Naive B cell (primary cell): ENCODE measurements around the gene RAPH1. TPM values are rescaled to one million over a fixed set of nuclear protein-coding genes. Genes with fewer than 3 reads are reported as not detected.

Source experiments
- ATAC-seq, 2 donors: fragments of 150-1000 bp; cut with Tn5 transposase; 2 replicates each; pipeline ENCODE4 v1.10.0; 2021; ENCODE audit warnings: low read depth in 2 of 2, mild to moderate bottlenecking in 2 of 2, moderate library complexity in 2 of 2
- DNase-seq: peaks from one replicate; pipeline ENCODE4 v3.0.0; 2022
- H3K27ac Mint-ChIP-seq, 6 donors: one replicate each; pipeline ENCODE4 v1.8.0; 2020 to 2022; ENCODE audit warnings: mild to moderate bottlenecking in 6 of 6, mixed read lengths in 6 of 6, moderate library complexity in 5 of 6, inconsistent platforms in 2 of 6
- H3K27me3 Mint-ChIP-seq, 3 donors: one replicate each; pipeline ENCODE4 v1.8.0; 2021 to 2022; ENCODE audit warnings: mixed read lengths in 3 of 3, mild to moderate bottlenecking in 1 of 3
- H3K36me3 Mint-ChIP-seq, 2 donors: one replicate each; pipeline ENCODE4 v1.8.0; 2020 to 2022; ENCODE audit warnings: mixed read lengths in 2 of 2, inconsistent platforms in 1 of 2, mild to moderate bottlenecking in 1 of 2
- H3K4me1 Mint-ChIP-seq, 3 donors: one replicate each; pipeline ENCODE4 v1.8.0; 2020 to 2022; ENCODE audit warnings: mixed read lengths in 3 of 3, inconsistent platforms in 1 of 3, mild to moderate bottlenecking in 1 of 3, moderate library complexity in 1 of 3
- H3K4me3 Mint-ChIP-seq, 8 donors: one replicate each; pipeline ENCODE4 v1.8.0; 2020 to 2022; ENCODE audit warnings: mild to moderate bottlenecking in 8 of 8, mixed read lengths in 8 of 8, moderate library complexity in 8 of 8, inconsistent platforms in 2 of 8
- H3K9me3 Mint-ChIP-seq, 7 donors: one replicate each; pipeline ENCODE4 v1.8.0; 2020 to 2022; ENCODE audit warnings: mixed read lengths in 7 of 7, mild to moderate bottlenecking in 5 of 7, inconsistent platforms in 2 of 7, moderate library complexity in 1 of 7
- polyA plus RNA-seq, 6 donors: library from polyadenylated mRNA; unstranded; fragments of 300-500 nt; fragmentation: Illumina TruSeq; gene quantifications; one replicate each; pipeline ENCODE4 v1.2.3, GENCODE V29; 2021; ENCODE audit warnings: low read depth in 6 of 6

The RAPH1 gene
- polyA plus RNA-seq, result not detected

- Mint-ChIP-seq H3K36me3 (peaks cover 8 to 13% of the 10 kb centered on the region in 2 donors), H3K27ac (peak within 1 kb of the TSS in 2 of 6 donors; percentile 49 to 73), H3K27me3 (peaks cover 65 to 76% (median 67%) of the 10 kb centered on the region in 3 donors), H3K4me1 (peaks cover 13 to 21% (median 16%) of the 10 kb centered on the region in 3 donors), H3K9me3 (peaks cover 7 to 41% (median 26%) of the 10 kb centered on the region in 7 donors), H3K4me3 (peak within 1 kb of the TSS; percentile 86 to 94 (median 90))
- peak; percentile 23 for DNase-seq
- ATAC-seq, result peak; percentile 58 to 72
These were observed at the start of gene RAPH1 for GRCh38 chr2:203535078-203535783. RAPH1 (minus strand) TSS chr2:203535301; CDS start chr2:203495353, 39,948 bp downstream.

- peaks cover 46 to 56% (median 52%) of the 10 kb centered on the region in 3 donors for H3K27me3 Mint-ChIP-seq
- no peak overlapping the region for H3K4me3 Mint-ChIP-seq
- no peaks in the 10 kb centered on the region for H3K36me3 Mint-ChIP-seq
- ATAC-seq (no peak), DNase-seq (no peak)
- H3K9me3 Mint-ChIP-seq, result no peaks in the 10 kb centered on the region
- peak overlapping the region in 1 of 6 donors; percentile 12 for H3K27ac Mint-ChIP-seq
- H3K4me1 Mint-ChIP-seq, result no peaks in the 10 kb centered on the region
These were observed 49.7 kb upstream of the RAPH1 start for GRCh38 chr2:203584784-203585183.

GRCh38 chr2:203583701-203584100 is 48.6 kb upstream of the RAPH1 start:
- no peaks in the 10 kb centered on the region for H3K9me3 Mint-ChIP-seq
- H3K4me3 Mint-ChIP-seq, result no peak overlapping the region
- peaks cover 51 to 60% (median 57%) of the 10 kb centered on the region in 3 donors for H3K27me3 Mint-ChIP-seq
- DNase-seq, result no peak
- no peak for ATAC-seq
- H3K27ac Mint-ChIP-seq, result no peak overlapping the region
- no peaks in the 10 kb centered on the region for H3K4me1 Mint-ChIP-seq
- no peaks in the 10 kb centered on the region for H3K36me3 Mint-ChIP-seq

- Mint-ChIP-seq H3K36me3 (no peaks in the 10 kb centered on the region), H3K4me1 (no peaks in the 10 kb centered on the region), H3K9me3 (peaks cover 0 to 1% (median 0%) of the 10 kb centered on the region in 7 donors), H3K27ac (no peak overlapping the region), H3K4me3 (no peak overlapping the region), H3K27me3 (peaks cover 52 to 63% (median 59%) of the 10 kb centered on the region in 3 donors)
- DNase-seq (no peak), ATAC-seq (no peak)
These were observed 48.1 kb upstream of the RAPH1 start for GRCh38 chr2:203583084-203583695.

GRCh38 chr2:203582468-203582867 is 47.4 kb upstream of the RAPH1 start:
- Mint-ChIP-seq H3K9me3 (peaks cover 0 to 3% (median 0%) of the 10 kb centered on the region in 7 donors), H3K27me3 (peaks cover 51 to 64% (median 57%) of the 10 kb centered on the region in 3 donors), H3K36me3 (no peaks in the 10 kb centered on the region), H3K4me3 (no peak overlapping the region), H3K4me1 (no peaks in the 10 kb centered on the region), H3K27ac (no peak overlapping the region)
- ATAC-seq (no peak), DNase-seq (no peak)

GRCh38 chr2:203580844-203581243 is 45.7 kb upstream of the RAPH1 start:
- H3K27ac Mint-ChIP-seq, result no peak overlapping the region
- H3K4me3 Mint-ChIP-seq, result no peak overlapping the region
- H3K27me3 Mint-ChIP-seq, result peaks cover 43 to 58% (median 55%) of the 10 kb centered on the region in 3 donors
- no peaks in the 10 kb centered on the region for H3K36me3 Mint-ChIP-seq
- no peak for ATAC-seq
- no peak for DNase-seq
- no peaks in the 10 kb centered on the region for H3K4me1 Mint-ChIP-seq
- H3K9me3 Mint-ChIP-seq, result peaks cover 0 to 10% (median 4%) of the 10 kb centered on the region in 7 donors

GRCh38 chr2:203579730-203580129 is 44.6 kb upstream of the RAPH1 start:
- Mint-ChIP-seq H3K36me3 (no peaks in the 10 kb centered on the region), H3K4me1 (no peaks in the 10 kb centered on the region), H3K9me3 (peaks cover 0 to 10% (median 6%) of the 10 kb centered on the region in 7 donors), H3K27me3 (peaks cover 47 to 61% (median 58%) of the 10 kb centered on the region in 3 donors), H3K27ac (no peak overlapping the region), H3K4me3 (peak overlapping the region in 1 of 8 donors; percentile 29)
- ATAC-seq (no peak), DNase-seq (no peak)

GRCh38 chr2:203578759-203579643 is 43.9 kb upstream of the RAPH1 start:
- Mint-ChIP-seq H3K27me3 (peaks cover 50 to 63% (median 59%) of the 10 kb centered on the region in 3 donors), H3K4me3 (peak overlapping the region in 1 of 8 donors; percentile 29), H3K9me3 (peaks cover 0 to 10% (median 6%) of the 10 kb centered on the region in 7 donors), H3K36me3 (no peaks in the 10 kb centered on the region), H3K27ac (no peak overlapping the region), H3K4me1 (no peaks in the 10 kb centered on the region)
- DNase-seq, result no peak
- no peak for ATAC-seq

- Mint-ChIP-seq H3K4me1 (no peaks in the 10 kb centered on the region), H3K4me3 (no peak overlapping the region), H3K9me3 (peaks cover 3 to 13% (median 8%) of the 10 kb centered on the region in 7 donors), H3K27ac (no peak overlapping the region), H3K36me3 (no peaks in the 10 kb centered on the region), H3K27me3 (peaks cover 47 to 60% (median 59%) of the 10 kb centered on the region in 3 donors)
- ATAC-seq (no peak), DNase-seq (no peak)
These were observed 39.7 kb upstream of the RAPH1 start for GRCh38 chr2:203574824-203575223.

- Mint-ChIP-seq H3K27ac (no peak overlapping the region), H3K9me3 (peaks cover 3 to 13% (median 7%) of the 10 kb centered on the region in 7 donors), H3K27me3 (peaks cover 47 to 68% (median 60%) of the 10 kb centered on the region in 3 donors), H3K4me1 (no peaks in the 10 kb centered on the region), H3K36me3 (no peaks in the 10 kb centered on the region), H3K4me3 (no peak overlapping the region)
- ATAC-seq (no peak), DNase-seq (no peak)
These were observed 37.2 kb upstream of the RAPH1 start for GRCh38 chr2:203572316-203572715.

- peaks cover 43 to 52% (median 45%) of the 10 kb centered on the region in 3 donors for H3K27me3 Mint-ChIP-seq
- H3K4me1 Mint-ChIP-seq, result no peaks in the 10 kb centered on the region
- ATAC-seq (no peak), DNase-seq (no peak)
- H3K27ac Mint-ChIP-seq, result peak overlapping the region in 1 of 6 donors; percentile 53
- H3K9me3 Mint-ChIP-seq, result peaks cover 0 to 5% (median 2%) of the 10 kb centered on the region in 7 donors
- H3K36me3 Mint-ChIP-seq, result no peaks in the 10 kb centered on the region
- no peak overlapping the region for H3K4me3 Mint-ChIP-seq
These were observed 34.7 kb upstream of the RAPH1 start for GRCh38 chr2:203569677-203570316.

GRCh38 chr2:203567691-203568090 is 32.6 kb upstream of the RAPH1 start:
- Mint-ChIP-seq H3K9me3 (peaks cover 0 to 2% (median 0%) of the 10 kb centered on the region in 7 donors), H3K36me3 (no peaks in the 10 kb centered on the region), H3K4me1 (no peaks in the 10 kb centered on the region), H3K4me3 (no peak overlapping the region), H3K27ac (no peak overlapping the region), H3K27me3 (peaks cover 39 to 54% (median 40%) of the 10 kb centered on the region in 3 donors)
- DNase-seq (no peak), ATAC-seq (no peak)

- DNase-seq, result no peak
- H3K4me3 Mint-ChIP-seq, result no peak overlapping the region
- no peak for ATAC-seq
- no peaks in the 10 kb centered on the region for H3K36me3 Mint-ChIP-seq
- H3K4me1 Mint-ChIP-seq, result no peaks in the 10 kb centered on the region
- H3K27me3 Mint-ChIP-seq, result peaks cover 46 to 64% (median 48%) of the 10 kb centered on the region in 3 donors
- H3K9me3 Mint-ChIP-seq, result peaks cover 0 to 2% (median 0%) of the 10 kb centered on the region in 7 donors
- H3K27ac Mint-ChIP-seq, result no peak overlapping the region
These were observed 31.1 kb upstream of the RAPH1 start for GRCh38 chr2:203566161-203566560.
